Ascending aorta (tissue), 2 donors: ENCODE measurements around the gene PIK3CA. TPM values are rescaled to one million over a fixed set of nuclear protein-coding genes. Genes with fewer than 3 reads are reported as not detected.

Experiments
- DNase-seq, 2 donors: peaks; one replicate each; pipeline ENCODE4 v3.0.0-alpha.2; 2019; ENCODE audit warnings: low spot score in 2 of 2
- H3K27ac ChIP-seq, 2 donors: fragments of 200-600 bp; sonication (generic); one replicate each; pipeline ENCODE4 v1.5.1; 2016 to 2017; ENCODE audit warnings: mild to moderate bottlenecking in 1 of 2
- H3K27me3 ChIP-seq: fragments of 200-600 bp; sonication (generic); one replicate; pipeline ENCODE4 v1.5.1; 2017
- H3K36me3 ChIP-seq, 2 donors: fragments of 200-600 bp; sonication (generic); one replicate each; pipeline ENCODE4 v1.5.1; 2016
- H3K4me1 ChIP-seq, 2 donors: fragments of 200-600 bp; sonication (generic); one replicate each; pipeline ENCODE4 v1.5.1; 2016 to 2017; ENCODE audit warnings: mild to moderate bottlenecking in 1 of 2
- H3K4me3 ChIP-seq, 2 donors: fragments of 200-600 bp; sonication (generic); one replicate each; pipeline ENCODE4 v1.5.1; 2016 to 2017; ENCODE audit warnings: mild to moderate bottlenecking in 1 of 2
- H3K9me3 ChIP-seq, 2 donors: fragments of 200-600 bp; sonication (generic); one replicate each; pipeline ENCODE4 v1.5.1; 2016
- CTCF ChIP-seq, 3 experiments: fragments of 200-600 bp in 2 of 3; fragments of 450-650 bp in 1 of 3; sonication (generic) in 2 of 3; IDR thresholded peaks; one replicate each; pipeline ENCODE4 v1.5.1; 2016 to 2019; ENCODE audit warnings: antibody characterized with exemption in 3 of 3, mild to moderate bottlenecking in 1 of 3, moderate library complexity in 1 of 3
- intact Hi-C: fragments of 100-400 bp; cut with DNase I; formaldehyde crosslinking; loops from one replicate; pipeline ENCODE4 v1.15.1; 2023
- total RNA-seq: library from RNA; depleted of rRNA; stranded (reverse); fragments of >200 nt; gene quantifications from one replicate; pipeline ENCODE4 v1.1.0, GENCODE V29; 2016

Gene PIK3CA
- total RNA-seq, 1 donor from 2014 or later, result 12.7 TPM

- H3K36me3 ChIP-seq, result no peaks in the 10 kb centered on the region
- DNase-seq, result no peak
- intact Hi-C loops, result loop anchor here (10.0 kb wide), 1 partner anchor 468 kb away; the partner anchor contains the start of gene USP13
- H3K9me3 ChIP-seq, result no peaks in the 10 kb centered on the region
- H3K4me1 ChIP-seq, result peaks cover 13 to 32% of the 10 kb centered on the region in 2 donors
- no peak overlapping the region for H3K4me3 ChIP-seq
- H3K27me3 ChIP-seq, result no peaks in the 10 kb centered on the region
- TF ChIP-seq CTCF (IDR thresholded peaks at IDR 0.05), result no peak
- H3K27ac ChIP-seq, result no peak overlapping the region
Measured at GRCh38 chr3:179186426-179186825, 38.3 kb downstream of the PIK3CA start.

GRCh38 chr3:179189759-179190158, 41.6 kb downstream of the PIK3CA start:
- Histone ChIP-seq H3K4me1 (peaks cover 2 to 9% of the 10 kb centered on the region in 2 donors), H3K36me3 (no peaks in the 10 kb centered on the region), H3K27ac (no peak overlapping the region), H3K27me3 (no peaks in the 10 kb centered on the region), H3K4me3 (no peak overlapping the region), H3K9me3 (no peaks in the 10 kb centered on the region)
- intact Hi-C loops, result loop anchor here (10.0 kb wide), 1 partner anchor 465 kb away; the partner anchor contains the start of gene USP13
- no peak for DNase-seq
- TF ChIP-seq CTCF (IDR thresholded peaks at IDR 0.05), result no peak

GRCh38 chr3:179190581-179190980, 42.4 kb downstream of the PIK3CA start:
- H3K27me3 ChIP-seq, result no peaks in the 10 kb centered on the region
- peaks cover 2 to 8% of the 10 kb centered on the region in 2 donors for H3K4me1 ChIP-seq
- H3K4me3 ChIP-seq, result no peak overlapping the region
- intact Hi-C loops, result no loop called here
- TF ChIP-seq CTCF (IDR thresholded peaks at IDR 0.05), result no peak
- DNase-seq, result no peak
- no peaks in the 10 kb centered on the region for H3K36me3 ChIP-seq
- no peak overlapping the region for H3K27ac ChIP-seq
- H3K9me3 ChIP-seq, result no peaks in the 10 kb centered on the region

- no peaks in the 10 kb centered on the region for H3K36me3 ChIP-seq
- H3K9me3 ChIP-seq, result no peaks in the 10 kb centered on the region
- H3K27me3 ChIP-seq, result no peaks in the 10 kb centered on the region
- H3K27ac ChIP-seq, result no peak overlapping the region
- H3K4me3 ChIP-seq, result no peak overlapping the region
- no peak for DNase-seq
- intact Hi-C loops, result no loop called here
- peaks cover 2 to 8% of the 10 kb centered on the region in 2 donors for H3K4me1 ChIP-seq
- TF ChIP-seq CTCF (IDR thresholded peaks at IDR 0.05), result no peak
Measured at GRCh38 chr3:179192542-179192941, 44.4 kb downstream of the PIK3CA start.

GRCh38 chr3:179194931-179195330, 46.8 kb downstream of the PIK3CA start:
- Histone ChIP-seq H3K27ac (no peak overlapping the region), H3K36me3 (no peaks in the 10 kb centered on the region), H3K4me3 (no peak overlapping the region), H3K27me3 (no peaks in the 10 kb centered on the region), H3K9me3 (no peaks in the 10 kb centered on the region), H3K4me1 (peaks cover 2 to 5% of the 10 kb centered on the region in 2 donors)
- intact Hi-C loops, result no loop called here
- DNase-seq, result no peak
- TF ChIP-seq CTCF (IDR thresholded peaks at IDR 0.05), result no peak

GRCh38 chr3:179196098-179196497, 47.9 kb downstream of the PIK3CA start:
- Histone ChIP-seq H3K4me3 (no peak overlapping the region), H3K9me3 (no peaks in the 10 kb centered on the region), H3K36me3 (peaks cover 0 to 2% of the 10 kb centered on the region in 2 donors), H3K27ac (no peak overlapping the region), H3K4me1 (peaks cover 0 to 5% of the 10 kb centered on the region in 2 donors), H3K27me3 (no peaks in the 10 kb centered on the region)
- no peak for TF ChIP-seq CTCF (IDR thresholded peaks at IDR 0.05)
- intact Hi-C loops, result no loop called here
- DNase-seq, result no peak
